NCI-H2081 treated with DMSO at 0.1 percent for 48 hours (cell line): ENCODE results near the gene NLRP13.
"Not testable (repeated sequence)": the region's sequence is repeated elsewhere in the genome, so short reads cannot be mapped to it uniquely, and the experiment has no call there.

ENCODE experiments used
- DNase-seq: peaks from one replicate; lab custom pipeline; 2025; lab: John Stamatoyannopoulos, UW

Gene NLRP13, protein sequence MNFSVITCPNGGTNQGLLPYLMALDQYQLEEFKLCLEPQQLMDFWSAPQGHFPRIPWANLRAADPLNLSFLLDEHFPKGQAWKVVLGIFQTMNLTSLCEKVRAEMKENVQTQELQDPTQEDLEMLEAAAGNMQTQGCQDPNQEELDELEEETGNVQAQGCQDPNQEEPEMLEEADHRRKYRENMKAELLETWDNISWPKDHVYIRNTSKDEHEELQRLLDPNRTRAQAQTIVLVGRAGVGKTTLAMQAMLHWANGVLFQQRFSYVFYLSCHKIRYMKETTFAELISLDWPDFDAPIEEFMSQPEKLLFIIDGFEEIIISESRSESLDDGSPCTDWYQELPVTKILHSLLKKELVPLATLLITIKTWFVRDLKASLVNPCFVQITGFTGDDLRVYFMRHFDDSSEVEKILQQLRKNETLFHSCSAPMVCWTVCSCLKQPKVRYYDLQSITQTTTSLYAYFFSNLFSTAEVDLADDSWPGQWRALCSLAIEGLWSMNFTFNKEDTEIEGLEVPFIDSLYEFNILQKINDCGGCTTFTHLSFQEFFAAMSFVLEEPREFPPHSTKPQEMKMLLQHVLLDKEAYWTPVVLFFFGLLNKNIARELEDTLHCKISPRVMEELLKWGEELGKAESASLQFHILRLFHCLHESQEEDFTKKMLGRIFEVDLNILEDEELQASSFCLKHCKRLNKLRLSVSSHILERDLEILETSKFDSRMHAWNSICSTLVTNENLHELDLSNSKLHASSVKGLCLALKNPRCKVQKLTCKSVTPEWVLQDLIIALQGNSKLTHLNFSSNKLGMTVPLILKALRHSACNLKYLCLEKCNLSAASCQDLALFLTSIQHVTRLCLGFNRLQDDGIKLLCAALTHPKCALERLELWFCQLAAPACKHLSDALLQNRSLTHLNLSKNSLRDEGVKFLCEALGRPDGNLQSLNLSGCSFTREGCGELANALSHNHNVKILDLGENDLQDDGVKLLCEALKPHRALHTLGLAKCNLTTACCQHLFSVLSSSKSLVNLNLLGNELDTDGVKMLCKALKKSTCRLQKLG

DNA sequence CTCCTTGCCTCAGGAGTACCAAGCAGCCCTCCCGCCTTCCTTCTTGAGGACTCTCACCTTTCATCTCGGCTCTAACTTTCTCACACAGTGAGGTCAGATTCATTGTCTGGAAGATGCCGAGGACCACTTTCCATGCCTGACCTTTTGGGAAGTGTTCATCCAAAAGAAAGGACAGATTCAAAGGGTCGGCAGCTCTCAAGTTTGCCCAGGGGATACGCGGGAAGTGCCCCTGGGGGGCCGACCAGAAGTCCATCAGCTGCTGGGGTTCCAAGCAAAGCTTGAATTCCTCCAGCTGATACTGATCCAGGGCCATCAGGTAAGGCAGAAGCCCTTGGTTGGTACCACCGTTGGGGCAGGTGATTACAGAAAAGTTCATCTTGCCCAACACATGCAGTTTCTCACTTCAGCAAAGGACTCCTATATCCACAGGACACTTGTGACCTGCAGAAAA lies at the start of gene NLRP13:
NLRP13 (minus strand) TSS at position 401 of the 451 bp plus-strand sequence; CDS start at position 376, 25 bp downstream.
- no peak for DNase-seq

DNA sequence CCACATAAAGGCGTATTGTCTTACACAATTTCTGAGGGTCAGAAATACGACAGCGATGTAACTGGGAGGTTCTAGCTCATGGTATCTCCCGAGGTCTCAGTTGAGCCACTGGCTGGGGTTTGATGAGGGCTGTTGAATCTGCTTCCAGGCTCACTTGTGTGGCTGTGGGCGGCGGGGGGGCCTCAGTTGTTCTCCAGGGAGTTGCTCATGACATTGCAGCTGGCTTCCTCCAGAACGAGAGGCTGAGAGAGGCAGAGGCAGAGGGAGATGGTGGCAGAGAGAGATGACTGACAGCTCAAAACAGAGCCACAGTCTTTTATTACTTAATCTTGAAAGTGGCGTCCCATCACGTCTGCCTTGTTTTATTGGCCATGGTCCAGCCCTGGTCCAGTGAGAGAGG lies 48.3 kb upstream of the NLRP13 start:
- DNase-seq, result no peak

DNA sequence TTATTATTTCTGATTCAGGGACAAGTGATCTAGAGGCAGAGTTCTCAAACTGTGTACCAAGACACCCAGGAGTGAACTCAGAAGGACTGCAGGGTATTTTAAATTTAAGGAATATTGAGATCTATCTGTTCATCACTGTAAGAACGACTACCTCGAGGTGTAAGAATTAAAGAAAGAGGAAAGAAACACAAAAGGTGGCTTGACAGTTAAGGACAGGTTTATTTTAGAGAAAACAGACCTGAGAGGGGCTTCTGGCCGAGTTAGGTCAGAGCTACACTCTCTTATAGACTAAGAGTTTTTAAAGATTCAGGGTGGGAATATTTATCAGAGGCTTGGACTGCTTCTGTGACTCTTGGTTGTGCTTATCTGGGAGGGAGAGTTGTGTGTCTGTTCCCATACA lies 41.8 kb upstream of the NLRP13 start:
- no peak for DNase-seq

DNA sequence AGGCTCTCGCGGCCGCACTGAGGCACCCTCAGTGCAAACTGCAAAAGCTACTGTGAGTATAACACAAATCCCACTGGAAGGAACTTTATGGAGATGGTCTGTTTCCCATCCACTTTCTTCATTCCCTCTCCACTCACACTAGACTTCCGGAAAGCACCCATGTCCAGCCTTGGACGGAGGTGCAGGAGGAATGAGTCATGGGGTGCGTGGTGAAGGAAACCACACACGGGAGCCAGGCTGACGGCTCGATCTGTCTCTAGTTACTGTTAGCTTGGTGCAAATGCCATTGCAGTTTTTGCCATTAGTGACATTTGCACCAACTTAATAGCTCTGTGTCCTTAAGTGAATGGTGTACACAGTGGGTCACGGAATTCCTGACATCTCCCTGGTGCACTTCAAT lies 30.1 kb upstream of the NLRP13 start:
- DNase-seq, result no peak

DNA sequence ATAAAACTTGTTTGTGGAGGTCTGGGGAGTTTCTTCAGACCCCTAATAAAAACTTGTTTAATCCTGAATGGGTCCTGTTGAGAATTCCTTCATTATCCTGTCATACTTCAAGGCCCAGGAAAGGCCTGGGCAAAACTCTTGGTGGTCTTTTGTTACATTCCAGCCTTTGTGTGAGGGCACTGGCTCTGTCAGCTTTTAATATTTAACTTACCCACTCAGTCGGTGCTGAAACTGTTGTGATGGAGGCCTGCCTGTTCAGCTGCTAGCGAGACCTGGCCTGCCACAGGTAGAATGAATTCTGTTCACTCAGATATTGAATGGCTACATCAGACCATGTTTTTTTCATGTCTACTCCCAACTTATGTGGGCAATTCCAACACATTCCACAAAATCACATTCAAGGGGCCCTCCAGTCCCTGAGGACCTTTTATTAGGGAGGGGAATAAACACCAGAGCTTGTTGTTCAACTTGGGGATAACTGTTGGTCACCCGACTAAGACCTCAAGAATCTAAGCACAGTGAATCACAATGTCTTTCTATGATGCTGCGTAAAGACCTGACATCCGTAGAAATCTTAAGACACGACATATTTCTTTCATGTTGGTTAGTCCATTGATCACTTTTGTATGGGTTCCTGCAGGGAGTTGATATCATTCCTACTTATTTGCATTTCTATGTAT lies 28.0 kb upstream of the NLRP13 start:
- no peak for DNase-seq

DNA sequence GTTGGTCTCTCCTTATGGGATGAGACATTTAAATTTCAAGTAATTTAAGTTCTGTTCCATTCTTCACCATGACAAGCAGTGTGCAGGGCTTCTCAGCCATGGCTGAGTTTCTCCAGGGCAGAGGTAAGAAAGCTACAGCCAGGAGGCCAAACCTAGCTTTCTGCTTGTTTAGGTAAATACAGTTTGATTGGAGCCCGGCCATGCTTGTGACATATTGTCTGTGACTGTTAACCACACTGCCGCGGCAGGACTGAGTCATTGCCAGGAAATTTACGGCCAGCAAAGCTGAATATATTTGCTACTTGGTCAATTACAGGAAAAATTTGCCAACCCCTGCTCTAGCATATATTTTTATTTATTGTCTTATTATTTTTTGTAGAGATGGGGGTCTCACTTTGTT lies 26.2 kb upstream of the NLRP13 start:
- DNase-seq, result no peak

DNA sequence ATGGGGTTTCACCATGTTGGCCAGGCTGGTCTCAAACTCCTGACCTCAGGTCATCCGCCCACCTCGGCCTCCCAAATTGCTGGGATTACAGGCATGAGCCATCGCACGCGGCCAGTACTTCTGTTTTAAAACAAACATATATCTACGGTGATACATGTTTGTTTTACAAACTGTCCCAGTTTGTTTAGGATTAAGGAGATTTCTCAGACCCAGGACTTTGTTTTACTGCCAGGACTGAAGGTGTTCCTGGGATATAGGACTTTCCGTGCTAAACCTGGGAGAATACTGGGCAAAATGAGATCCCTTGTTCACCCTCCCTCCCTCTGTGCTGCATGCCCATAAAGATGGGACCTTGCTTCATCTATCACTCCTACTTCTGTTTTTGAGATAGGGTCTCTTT lies 24.3 kb upstream of the NLRP13 start:
- no peak for DNase-seq

DNA sequence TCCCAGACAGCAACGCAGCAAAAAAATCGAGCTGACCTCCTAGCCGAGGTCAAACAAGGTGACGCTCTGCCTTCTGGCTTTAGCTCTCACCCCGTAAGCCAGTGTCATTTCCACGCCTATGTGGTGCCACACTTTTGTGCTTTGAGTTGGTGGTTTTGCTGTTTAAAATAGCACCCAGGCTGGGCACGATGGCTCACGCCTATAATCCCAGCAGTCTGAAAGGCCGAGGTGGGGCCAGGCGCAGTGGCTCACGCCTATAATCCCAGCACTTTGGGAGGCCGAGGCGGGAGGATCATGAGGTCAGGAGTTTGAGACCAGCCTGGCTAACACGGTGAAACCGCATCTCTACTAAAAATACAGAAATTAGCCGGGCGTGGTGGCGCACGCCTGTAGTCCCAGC lies 18.4 kb upstream of the NLRP13 start:
- DNase-seq, result not testable (repeated sequence)

DNA sequence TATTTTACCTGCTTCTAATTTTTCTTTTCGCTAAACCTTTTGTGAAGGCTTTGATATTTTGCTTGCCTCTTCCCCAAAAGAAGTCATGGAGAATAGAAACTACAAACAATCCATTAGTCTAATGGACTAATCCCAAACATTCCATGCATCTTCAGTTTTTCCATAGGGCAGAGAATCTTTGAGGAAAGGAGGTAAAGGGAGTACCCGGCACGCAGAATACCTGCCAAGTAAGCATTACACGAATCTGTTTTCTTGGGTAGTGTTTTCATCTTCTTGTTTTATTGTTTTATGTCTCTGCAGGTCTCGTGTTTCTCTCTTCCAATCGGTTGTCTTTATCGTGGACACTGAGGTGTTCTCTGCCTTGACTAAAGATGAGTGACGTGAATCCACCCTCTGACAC lies 15.4 kb upstream of the NLRP13 start, which contains the start of gene NLRP8:
NLRP8 (plus strand) TSS at position 301 of the 400 bp plus-strand sequence.
- no peak for DNase-seq

DNA sequence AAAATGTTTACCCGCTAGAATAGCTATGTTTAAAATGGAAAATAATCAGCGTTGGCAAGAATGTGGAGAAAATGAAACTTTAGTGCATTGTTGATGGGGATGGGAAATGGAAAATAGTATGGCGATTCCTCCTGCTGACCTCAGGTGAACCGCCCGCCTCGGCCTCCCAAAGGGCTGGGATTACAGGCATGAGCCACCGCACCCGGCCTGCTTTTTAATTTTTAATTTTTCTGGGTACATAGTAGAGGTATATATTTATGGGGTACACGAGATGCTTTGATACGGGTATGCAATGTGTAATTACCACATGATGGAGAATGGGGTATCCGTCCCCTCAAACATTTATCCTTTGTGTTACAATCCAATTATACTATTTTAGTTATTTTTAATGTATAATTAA lies 8.2 kb upstream of the NLRP13 start:
- DNase-seq, result no peak

DNA sequence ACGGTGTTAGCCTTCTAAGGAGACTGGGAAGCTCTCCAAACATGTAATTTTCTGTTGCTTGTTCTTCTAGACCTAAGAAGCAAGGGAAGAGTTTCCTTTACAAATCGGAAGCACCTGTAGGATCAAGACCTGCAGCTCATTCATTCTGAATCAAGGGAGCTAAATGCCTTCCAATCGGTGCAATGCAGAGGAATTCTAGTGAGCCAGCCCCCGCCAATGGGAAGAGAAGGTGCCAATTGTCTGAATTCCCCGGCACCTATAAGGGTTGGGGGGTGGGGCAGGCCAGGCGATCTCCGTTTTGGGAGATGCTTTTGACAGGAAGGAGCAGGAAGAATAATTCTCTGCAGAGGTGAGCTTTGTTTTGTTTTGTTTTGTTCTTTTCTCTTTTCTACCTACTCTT lies 7.1 kb upstream of the NLRP13 start:
- no peak for DNase-seq

DNA sequence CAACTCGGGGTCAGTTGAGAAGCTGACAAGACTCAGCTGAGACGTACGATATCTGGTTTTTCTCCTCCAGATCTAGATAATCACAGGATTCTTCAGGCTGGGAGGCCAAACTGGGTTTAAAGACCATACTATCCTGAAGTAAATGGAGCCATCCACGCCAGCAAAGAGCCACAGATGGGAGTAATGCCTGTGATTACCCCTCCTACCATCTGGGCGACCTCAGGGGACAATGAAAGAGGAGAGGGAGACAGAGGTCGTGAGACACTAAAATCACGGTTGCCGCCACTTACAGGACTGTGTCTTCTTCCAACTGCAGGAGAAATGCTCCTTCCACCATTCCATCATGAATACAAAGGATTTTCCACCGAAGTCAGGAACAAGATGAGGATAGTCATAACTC lies 3.1 kb upstream of the NLRP13 start:
- DNase-seq, result no peak

DNA sequence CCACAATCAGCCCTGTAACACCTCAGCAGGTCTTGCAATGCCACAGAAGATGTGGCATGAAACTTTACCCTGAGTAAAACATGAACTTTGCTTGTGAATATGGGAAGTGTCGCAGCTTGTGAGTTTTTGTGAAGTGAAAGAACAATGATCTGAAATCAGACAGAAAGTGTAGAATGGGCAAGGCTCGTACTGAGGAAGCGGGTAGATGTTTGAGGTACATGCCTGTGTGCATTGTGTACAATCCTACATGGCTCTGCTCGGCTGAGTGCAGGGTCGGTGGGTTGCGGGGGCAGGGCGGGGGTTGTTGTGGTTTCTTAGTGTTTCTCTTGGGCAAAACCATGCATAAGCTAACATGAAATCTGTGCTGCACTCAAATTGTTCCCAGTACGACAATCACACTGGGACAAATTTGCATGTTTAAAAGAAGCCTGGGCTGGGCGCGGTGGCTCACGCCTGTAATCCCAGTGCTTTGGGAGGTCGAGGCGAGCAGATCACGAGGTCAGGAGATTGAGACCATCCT lies 1.1 kb downstream of the NLRP13 start:
- no peak for DNase-seq

DNA sequence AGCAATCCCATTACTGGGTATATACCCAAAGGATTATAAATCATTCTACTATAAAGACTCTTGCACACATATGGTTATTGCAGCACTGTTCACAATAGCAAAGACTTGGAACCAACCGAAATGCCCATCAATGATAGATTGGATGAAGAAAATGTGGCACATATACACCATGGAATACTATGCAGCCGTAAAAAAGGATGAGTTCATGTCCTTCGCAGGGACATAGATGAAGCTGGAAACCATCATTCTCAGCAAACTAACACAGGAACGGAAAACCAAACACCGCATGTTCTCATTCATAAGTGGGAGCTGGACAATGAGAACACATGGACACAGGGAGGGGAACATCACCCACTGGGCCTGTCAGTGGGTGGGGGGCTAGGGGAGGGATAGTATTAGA lies 2.9 kb downstream of the NLRP13 start:
- not testable (repeated sequence) for DNase-seq

DNA sequence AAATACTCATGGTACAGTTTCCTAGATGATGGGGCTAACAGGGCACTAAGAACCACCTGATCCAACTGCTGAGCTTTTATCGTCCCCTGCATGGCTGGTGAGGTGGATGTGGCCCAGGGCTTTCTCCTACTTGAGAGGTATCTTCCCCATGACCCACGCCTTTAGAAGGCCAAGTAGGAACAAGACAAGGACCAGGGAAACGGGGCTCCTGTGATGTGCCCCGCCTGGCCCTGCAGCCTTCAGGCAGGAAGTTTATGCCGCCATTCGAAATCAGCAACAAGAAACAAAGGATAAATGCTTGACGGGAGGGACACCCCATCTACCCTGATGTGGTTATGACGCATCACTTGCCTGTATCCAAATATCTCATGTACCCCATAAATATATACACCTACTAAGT lies 4.1 kb downstream of the NLRP13 start:
- no peak for DNase-seq

DNA sequence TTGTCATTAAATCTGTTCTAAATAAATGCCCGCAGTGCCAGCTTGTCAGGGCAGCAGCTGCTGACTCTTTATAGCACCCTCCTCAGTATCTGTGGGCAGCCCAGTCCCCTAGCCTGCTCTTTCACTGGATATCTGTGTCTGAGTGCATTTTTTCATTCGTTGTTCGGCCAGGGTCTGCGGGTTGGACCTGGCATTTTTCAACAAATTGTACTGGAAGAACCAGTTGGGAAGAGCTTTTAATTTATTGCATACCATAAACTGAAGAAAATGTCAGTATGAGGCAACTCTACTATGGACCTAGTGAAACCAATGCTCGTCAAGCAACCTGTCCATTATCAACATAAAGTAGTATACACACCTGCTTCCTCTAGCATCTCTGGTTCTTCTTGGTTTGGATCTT lies 8.6 kb downstream of the NLRP13 start:
- DNase-seq, result no peak

DNA sequence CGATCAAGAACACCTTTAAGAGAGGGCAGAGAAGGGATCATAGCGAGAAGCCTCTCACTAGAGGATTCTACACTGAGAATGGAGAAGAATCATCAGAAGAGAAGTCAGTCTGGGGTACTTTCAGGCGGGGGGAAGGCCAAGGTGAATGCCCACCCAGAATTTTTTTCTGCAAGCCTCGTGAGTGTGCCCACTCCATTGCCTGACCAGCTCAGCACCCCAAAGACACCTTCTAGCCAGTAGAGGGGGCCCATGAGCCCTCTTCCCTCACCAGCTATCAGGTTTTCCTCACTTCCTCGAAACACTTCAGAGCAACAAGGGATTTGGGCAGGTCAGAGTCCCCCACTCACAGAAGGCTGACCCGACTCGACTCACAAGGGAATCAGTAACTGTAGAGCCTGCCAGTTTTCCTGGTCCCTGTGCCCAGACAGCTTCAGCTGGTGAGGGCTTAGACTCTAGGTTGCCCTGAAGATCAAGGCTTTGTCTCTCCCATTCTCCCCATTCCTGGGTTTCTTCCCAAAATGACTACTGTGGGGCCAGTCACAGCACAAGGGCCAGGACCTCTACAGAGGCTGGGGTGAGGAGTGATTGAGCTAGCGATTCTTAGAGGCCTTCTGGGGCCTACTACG lies 18.4 kb downstream of the NLRP13 start:
- DNase-seq, result no peak

DNA sequence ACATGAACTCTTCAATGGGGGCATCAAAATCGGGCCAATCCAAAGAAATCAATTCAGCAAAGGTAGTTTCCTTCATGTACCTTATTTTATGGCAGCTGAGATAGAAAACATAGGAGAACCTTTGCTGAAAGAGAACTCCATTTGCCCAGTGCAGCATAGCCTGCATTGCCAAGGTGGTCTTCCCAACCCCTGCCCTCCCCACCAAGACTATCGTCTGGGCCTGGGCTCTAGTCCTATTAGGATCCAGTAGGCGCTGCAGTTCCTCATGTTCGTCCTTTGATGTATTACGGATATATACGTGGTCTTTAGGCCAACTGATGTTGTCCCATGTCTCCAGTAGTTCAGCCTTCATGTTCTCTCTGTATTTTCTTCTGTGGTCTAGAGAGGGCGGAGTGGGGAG lies 19.2 kb downstream of the NLRP13 start:
- DNase-seq, result no peak

DNA sequence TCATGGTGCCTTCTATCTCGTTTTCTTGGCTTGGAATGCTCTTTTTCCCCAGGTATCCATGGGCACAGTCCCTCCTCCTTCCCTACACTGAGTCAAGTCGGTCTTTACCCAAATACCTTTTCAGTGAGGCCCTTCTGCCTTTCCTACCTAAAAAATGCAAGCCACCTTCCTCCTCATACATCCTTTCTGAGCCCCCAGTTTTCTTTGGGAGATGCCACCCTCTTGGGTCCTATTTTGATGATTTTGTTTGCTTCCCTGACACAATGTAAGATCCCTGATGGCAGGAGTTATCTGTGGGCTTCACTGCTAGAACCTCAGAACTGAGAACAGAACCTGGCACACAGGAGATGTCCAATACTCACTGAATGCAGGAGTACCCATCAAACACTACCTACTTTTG lies 22.3 kb downstream of the NLRP13 start:
- DNase-seq, result no peak

DNA sequence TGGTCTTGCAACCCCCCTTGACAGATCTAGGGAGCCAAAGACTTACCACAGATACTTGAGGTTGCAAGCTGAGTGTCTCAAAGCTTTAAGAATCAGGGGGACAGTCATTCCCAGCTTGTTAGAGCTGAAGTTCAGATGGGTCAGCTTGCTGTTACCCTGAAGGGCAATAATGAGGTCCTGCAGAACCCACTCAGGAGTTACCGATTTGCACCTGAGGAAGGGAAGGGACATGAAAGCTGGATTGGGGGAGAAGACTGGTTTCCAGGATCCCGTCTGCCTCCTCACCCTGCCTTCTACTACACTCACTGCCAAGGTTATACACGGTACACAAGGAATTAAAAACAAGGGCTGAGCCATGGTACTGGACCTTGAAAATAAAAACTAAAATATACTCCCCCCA lies 24.4 kb downstream of the NLRP13 start:
- no peak for DNase-seq

DNA sequence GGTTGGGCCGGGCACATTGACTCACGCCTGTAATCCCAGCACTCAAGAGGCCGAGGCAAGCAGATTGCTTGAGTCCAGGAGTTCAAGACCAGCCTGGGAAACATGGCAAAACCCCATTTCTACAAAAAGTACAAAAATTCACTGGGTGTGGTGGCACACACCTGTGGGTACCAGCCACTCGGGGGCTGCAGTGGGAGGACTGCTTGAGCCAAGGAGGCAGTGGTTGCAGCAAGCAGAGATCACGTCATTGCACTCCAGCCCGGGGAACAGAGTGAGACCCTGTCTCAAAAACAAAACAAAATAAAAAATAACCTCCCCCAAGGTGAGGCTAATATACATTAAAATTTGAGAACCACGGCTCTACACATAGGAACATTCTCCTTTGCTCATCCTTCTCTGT lies 24.9 kb downstream of the NLRP13 start:
- no peak for DNase-seq
